Activated T-cell treated with anti-CD3 and anti-CD28 coated beads, Interleukin-2, amount 50 U/mL, for 72 hours (primary cell): Measurements from ENCODE around the gene PI4KA. TPM values are rescaled to one million over a fixed set of nuclear protein-coding genes. Genes with fewer than 3 reads are reported as not detected.

Experiments
- ATAC-seq, 2 donors: fragments of 150-1000 bp; cut with Tn5 transposase; replicated peaks in 1 of 2; 2 replicates each; pipeline ENCODE4 v1.10.0; 2021; ENCODE audit warnings: moderate library complexity in 2 of 2, mild to moderate bottlenecking in 1 of 2
- DNase-seq, 2 donors: peaks; one replicate each; pipeline ENCODE4 v3.0.0; 2021 to 2022; ENCODE audit warnings: mixed read lengths in 1 of 2
- H3K27ac Mint-ChIP-seq: one replicate; pipeline ENCODE4 v1.8.0; 2022; ENCODE audit warnings: mild to moderate bottlenecking, moderate library complexity, mixed read lengths
- H3K27me3 Mint-ChIP-seq: one replicate; pipeline ENCODE4 v1.8.0; 2022; ENCODE audit warnings: low read depth, mixed read lengths
- H3K36me3 Mint-ChIP-seq, 2 donors: one replicate each; pipeline ENCODE4 v1.8.0; 2022; ENCODE audit warnings: mixed read lengths in 2 of 2, mild to moderate bottlenecking in 1 of 2; ENCODE audit not compliant: insufficient read depth in 2 of 2
- H3K4me1 Mint-ChIP-seq: one replicate; pipeline ENCODE4 v1.8.0; 2022; ENCODE audit warnings: low read depth, mixed read lengths
- H3K4me3 Mint-ChIP-seq, 2 donors: one replicate each; pipeline ENCODE4 v1.8.0; 2022; ENCODE audit warnings: mild to moderate bottlenecking in 2 of 2, mixed read lengths in 2 of 2, moderate library complexity in 2 of 2
- H3K9me3 Mint-ChIP-seq, 2 donors: one replicate each; pipeline ENCODE4 v1.8.0; 2022; ENCODE audit warnings: mixed read lengths in 2 of 2
- total RNA-seq, 2 donors: library from RNA; stranded (reverse); gene quantifications; one replicate each; pipeline ENCODE4 v1.2.3, GENCODE V29; 2022

Gene PI4KA
- total RNA-seq, 2 donors from 2014 or later, result 60.4 to 63.1 TPM

DNA sequence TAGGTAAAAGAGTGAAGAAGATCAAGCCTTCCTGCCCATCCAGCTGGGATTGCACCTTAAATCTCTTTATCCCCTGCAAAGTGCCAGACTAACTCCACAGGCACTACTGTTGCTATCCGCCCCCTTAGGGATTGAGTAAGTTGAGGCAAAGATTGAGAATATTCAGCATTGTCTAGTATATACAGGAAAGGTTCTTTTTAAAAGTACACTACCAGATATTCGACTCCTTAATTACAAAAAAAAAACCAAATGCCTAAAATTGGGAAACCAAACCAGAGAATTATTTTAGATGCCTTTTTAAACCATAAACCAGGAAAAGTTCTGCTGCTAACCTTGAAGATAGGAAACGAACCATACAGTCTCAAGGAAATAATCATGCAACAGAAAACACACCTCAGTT lies 73.2 kb downstream of the PI4KA start:
- no peak overlapping the region for H3K27ac Mint-ChIP-seq
- peaks cover 0 to 6% of the 10 kb centered on the region in 2 donors for H3K36me3 Mint-ChIP-seq
- H3K4me3 Mint-ChIP-seq, result no peak overlapping the region
- H3K9me3 Mint-ChIP-seq, result no peaks in the 10 kb centered on the region
- H3K27me3 Mint-ChIP-seq, result no peaks in the 10 kb centered on the region
- no peak for DNase-seq
- peaks cover 17% of the 10 kb centered on the region for H3K4me1 Mint-ChIP-seq
- no peak for ATAC-seq

DNA sequence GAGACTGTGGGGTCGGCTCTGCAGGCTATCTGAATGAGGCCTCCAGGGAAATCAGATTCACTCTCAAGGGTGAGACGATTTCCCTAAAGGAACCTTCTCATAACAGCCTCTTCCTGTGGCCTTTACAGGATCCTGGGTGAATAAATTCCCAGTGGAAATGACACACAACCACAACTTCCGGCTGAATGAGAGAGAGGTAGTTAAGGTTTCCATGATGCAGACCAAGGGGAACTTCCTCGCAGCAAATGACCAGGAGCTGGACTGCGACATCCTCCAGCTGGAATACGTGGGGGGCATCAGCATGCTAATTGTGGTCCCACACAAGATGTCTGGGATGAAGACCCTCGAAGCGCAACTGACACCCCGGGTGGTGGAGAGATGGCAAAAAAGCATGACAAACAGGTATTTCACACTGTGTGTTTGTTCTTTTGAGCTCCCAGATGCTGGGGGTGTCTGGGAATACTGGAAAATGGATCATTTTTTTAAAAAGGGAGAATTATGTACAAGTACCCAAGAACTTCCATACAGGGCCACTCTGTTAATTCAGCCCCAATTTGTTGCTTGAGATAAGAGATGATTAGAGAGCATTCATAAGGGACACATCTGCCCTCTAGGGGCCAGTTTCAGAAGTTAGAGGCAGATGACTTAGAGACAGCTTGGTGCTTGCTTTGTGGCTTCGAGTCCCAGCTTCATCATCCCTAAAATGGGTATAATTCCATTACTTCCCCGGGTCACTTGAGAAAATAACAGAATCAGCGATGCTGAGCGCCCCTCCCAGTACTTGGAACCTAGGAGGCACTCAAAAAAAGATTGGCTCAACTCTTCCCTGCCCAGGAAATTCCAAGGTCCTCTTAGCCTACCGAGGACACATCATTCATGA lies 74.5 kb downstream of the PI4KA start:
- ATAC-seq (no peak), DNase-seq (peak; percentile 43 to 52)
- no peaks in the 10 kb centered on the region for H3K27me3 Mint-ChIP-seq
- H3K4me3 Mint-ChIP-seq, result no peak overlapping the region
- H3K9me3 Mint-ChIP-seq, result no peaks in the 10 kb centered on the region
- peaks cover 19% of the 10 kb centered on the region for H3K4me1 Mint-ChIP-seq
- peaks cover 0 to 6% of the 10 kb centered on the region in 2 donors for H3K36me3 Mint-ChIP-seq
- no peak overlapping the region for H3K27ac Mint-ChIP-seq

DNA sequence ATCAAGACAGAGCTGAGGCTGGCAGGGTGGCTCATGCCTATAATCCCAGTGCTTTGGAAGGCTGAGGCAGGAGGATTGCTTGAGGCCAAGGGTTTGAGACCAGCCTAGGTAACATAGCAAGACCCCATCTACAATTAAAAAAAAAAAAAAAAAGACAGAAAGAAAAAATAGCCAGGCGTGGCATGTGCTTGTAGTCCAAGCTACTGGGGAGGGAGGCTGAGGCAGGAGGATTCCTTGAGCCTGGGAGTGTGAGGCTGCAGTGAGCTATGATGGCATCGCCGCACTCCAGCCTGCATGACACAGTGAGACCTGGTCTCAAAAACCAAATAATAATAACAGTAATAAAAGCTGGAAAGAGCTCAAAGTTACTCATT lies 75.3 kb downstream of the PI4KA start:
- Mint-ChIP-seq H3K27ac (no peak overlapping the region), H3K9me3 (no peaks in the 10 kb centered on the region), H3K4me1 (peaks cover 27% of the 10 kb centered on the region), H3K36me3 (peaks cover under 1 to 4% of the 10 kb centered on the region in 2 donors), H3K4me3 (no peak overlapping the region), H3K27me3 (no peaks in the 10 kb centered on the region)
- DNase-seq (no peak), ATAC-seq (no peak)

DNA sequence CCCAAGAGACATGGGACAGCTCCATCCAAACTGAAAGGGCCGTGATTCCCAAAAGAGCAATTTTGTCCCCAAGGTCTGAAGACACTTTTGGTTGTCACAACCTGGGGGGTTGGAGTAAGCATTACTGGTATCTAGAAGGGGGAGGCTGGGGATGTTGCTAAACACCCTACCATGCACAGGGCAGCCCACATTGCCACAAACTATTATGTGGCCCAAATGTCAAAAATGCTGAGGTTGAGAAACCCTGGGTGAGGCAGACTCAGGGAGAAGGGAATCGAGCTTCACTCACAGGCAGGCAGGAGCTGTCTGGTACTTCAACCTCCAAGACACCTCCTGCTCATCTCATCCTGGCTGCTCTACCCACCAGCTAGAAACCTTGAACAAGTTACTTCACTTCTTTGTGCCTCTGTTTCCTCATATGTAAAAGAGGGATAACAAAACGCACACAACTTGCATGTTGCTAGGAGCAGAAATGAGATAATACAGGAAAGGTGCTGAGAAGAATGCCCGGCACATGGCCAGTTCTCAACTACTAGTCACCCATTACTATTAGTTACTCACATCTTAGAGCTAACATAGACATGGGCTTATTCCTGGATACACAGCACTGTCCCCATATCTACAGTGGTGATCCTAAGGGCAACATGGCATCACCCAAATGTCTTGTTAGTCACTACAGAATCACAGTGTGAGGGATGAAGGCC lies 75.9 kb downstream of the PI4KA start:
- peaks cover 2 to 4% of the 10 kb centered on the region in 2 donors for H3K36me3 Mint-ChIP-seq
- H3K4me3 Mint-ChIP-seq, result no peak overlapping the region
- H3K4me1 Mint-ChIP-seq, result peaks cover 32% of the 10 kb centered on the region
- no peak overlapping the region for H3K27ac Mint-ChIP-seq
- no peaks in the 10 kb centered on the region for H3K9me3 Mint-ChIP-seq
- no peak for DNase-seq
- H3K27me3 Mint-ChIP-seq, result no peaks in the 10 kb centered on the region
- ATAC-seq, result no peak

DNA sequence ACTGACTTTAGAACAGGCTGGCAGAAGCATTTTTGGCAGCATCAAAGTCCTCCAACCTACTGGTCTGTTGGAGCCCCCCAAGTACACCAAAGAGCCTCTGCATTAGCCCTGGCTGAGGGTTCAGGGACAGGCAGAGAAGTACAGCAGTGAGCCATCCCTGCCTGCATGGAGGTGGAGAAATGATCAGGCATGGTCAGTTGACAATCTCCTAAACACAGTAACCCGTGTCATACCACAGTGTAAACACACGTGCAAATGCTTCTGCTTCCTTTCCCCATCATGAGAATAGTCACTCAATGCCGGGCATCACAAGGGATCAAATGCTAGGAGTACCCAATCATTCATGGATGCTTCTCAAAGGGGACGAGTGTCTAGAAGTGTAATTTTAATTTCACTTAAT lies 76.5 kb downstream of the PI4KA start:
- H3K36me3 Mint-ChIP-seq, result peaks cover 2 to 6% of the 10 kb centered on the region in 2 donors
- H3K9me3 Mint-ChIP-seq, result no peaks in the 10 kb centered on the region
- H3K27me3 Mint-ChIP-seq, result no peaks in the 10 kb centered on the region
- H3K4me3 Mint-ChIP-seq, result no peak overlapping the region
- DNase-seq (no peak), ATAC-seq (peak; percentile 2 to 4)
- no peak overlapping the region for H3K27ac Mint-ChIP-seq
- H3K4me1 Mint-ChIP-seq, result peaks cover 37% of the 10 kb centered on the region

DNA sequence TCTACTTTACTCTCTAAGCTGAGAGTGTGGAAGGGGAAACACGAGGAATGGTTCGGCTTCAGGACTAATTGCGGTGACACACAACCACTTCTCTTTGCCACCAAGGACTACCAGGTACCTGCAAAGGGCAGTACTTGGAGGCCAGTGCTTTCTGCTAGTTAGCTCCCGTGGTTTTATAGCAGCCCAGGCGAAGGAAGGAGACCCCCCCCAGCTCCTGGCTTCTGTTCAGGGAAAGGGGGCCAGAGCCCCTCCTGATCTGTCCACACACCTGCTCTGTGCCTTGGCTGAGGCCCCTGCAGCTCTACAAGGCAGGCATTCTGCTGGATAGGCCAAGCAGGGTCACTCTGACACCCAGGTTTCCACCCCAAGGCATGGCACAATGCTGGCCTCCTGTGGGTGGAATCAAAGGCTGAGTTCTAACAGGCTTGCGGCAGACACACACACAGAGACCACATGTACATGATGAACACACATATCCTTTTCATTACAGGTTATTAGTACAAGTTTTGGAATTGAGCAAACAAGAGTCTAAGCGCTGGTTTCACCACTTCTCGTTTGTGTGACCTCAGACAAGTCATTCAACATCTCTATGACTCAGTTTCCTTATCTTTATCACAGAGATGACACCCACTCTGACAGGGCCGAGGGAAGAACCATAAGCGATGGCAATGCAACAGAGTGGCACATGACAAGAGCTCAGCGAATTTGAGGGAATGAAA lies 77.2 kb downstream of the PI4KA start:
- Mint-ChIP-seq H3K36me3 (peaks cover 2 to 6% of the 10 kb centered on the region in 2 donors), H3K27me3 (no peaks in the 10 kb centered on the region), H3K4me1 (peaks cover 37% of the 10 kb centered on the region), H3K27ac (peak overlapping the region; percentile 4), H3K9me3 (no peaks in the 10 kb centered on the region), H3K4me3 (peak overlapping the region; percentile 42 to 61)
- ATAC-seq, result peak; percentile 89 to 90
- peak; percentile 66 to 70 for DNase-seq

DNA sequence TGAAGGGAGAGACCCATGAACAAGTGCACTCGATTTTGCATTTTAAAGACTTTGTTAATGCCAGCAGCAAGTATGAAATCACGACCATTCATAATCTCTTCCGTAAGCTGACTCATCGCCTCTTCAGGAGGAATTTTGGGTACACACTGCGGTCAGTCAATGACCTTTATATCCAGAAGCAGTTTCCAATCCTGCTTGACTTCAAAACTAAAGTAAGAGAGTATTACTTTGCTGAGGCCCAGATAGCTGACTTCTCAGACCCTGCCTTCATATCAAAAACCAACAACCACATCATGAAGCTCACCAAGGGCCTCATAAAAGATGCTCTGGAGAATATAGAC lies 78.8 kb downstream of the PI4KA start:
- Mint-ChIP-seq H3K27ac (no peak overlapping the region), H3K4me3 (no peak overlapping the region), H3K36me3 (peaks cover 2 to 7% of the 10 kb centered on the region in 2 donors), H3K27me3 (no peaks in the 10 kb centered on the region), H3K9me3 (no peaks in the 10 kb centered on the region), H3K4me1 (peaks cover 37% of the 10 kb centered on the region)
- no peak for DNase-seq
- no peak for ATAC-seq

DNA sequence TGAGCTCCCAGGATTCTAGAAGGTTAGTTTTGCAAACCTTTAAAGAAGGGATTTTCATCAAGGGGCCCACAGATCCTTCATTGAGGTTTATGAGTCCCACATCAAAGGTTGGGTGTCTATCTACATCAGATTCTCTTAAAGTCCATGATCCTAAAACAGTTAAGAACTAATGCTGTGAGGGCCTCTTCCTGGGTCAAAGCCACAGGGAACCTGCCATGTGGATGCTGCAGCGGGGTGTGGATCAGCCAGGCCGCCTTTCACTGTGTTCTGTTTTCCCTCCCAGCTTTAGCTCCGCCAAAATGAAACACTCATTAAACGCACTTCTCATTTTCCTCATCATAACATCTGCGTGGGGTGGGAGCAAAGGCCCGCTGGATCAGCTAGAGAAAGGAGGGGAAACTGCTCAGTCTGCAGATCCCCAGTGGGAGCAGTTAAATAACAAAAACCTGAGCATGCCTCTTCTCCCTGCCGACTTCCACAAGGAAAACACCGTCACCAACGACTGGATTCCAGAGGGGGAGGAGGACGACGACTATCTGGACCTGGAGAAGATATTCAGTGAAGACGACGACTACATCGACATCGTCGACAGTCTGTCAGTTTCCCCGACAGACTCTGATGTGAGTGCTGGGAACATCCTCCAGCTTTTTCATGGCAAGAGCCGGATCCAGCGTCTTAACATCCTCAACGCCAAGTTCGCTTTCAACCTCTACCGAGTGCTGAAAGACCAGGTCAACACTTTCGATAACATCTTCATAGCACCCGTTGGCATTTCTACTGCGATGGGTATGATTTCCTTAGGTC lies 79.4 kb downstream of the PI4KA start:
- no peak overlapping the region for H3K4me3 Mint-ChIP-seq

DNA sequence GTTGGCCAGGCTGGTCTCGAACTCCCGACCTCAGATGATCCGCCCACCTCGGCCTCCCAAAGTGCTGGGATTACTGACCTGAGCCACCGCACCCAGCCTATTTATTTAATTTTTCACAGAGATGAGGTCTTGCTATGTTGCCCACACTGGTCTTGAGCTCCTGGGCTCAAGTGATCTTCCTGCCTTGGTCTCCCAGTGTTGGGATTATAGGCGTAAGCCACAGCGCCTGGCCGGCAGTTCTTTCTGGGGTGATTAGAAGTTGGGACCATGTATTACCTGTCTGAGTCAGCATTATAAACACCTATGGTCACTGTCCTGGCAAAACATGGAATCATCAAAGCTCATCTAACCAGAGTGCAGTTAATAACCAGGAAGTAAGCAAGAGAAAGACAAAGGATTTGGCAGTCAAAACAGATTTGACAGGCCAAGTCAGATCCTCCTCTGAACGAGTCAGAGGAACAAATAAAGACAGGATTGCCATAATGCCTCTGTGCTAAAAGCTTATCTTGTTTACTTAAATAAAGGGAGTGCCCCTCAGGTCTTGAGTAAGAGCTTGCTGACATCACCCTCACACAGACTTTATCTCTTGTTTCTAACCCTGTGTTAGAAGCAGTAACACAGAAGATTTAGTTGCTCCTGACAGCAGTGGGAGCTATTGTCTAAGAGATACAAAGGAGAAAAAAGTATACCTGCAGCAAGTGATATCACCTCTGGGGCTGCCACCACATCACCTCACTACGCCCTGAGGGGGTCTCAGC lies 81.0 kb downstream of the PI4KA start:
- DNase-seq (peak in 1 of 2 donors; percentile 8), ATAC-seq (peak; percentile 49 to 53)
- Mint-ChIP-seq H3K9me3 (no peaks in the 10 kb centered on the region), H3K27me3 (no peaks in the 10 kb centered on the region), H3K36me3 (peaks cover 2 to 4% of the 10 kb centered on the region in 2 donors), H3K4me3 (no peak overlapping the region), H3K27ac (peak overlapping the region; percentile 61), H3K4me1 (peaks cover 36% of the 10 kb centered on the region)

More for the DNA sequence above, 79.4 kb downstream of the PI4KA start:
- no peaks in the 10 kb centered on the region for H3K9me3 Mint-ChIP-seq
- no peaks in the 10 kb centered on the region for H3K27me3 Mint-ChIP-seq
- no peak for ATAC-seq
- H3K36me3 Mint-ChIP-seq, result peaks cover 2 to 7% of the 10 kb centered on the region in 2 donors
- peaks cover 37% of the 10 kb centered on the region for H3K4me1 Mint-ChIP-seq
- DNase-seq, result no peak
- H3K27ac Mint-ChIP-seq, result no peak overlapping the region

DNA sequence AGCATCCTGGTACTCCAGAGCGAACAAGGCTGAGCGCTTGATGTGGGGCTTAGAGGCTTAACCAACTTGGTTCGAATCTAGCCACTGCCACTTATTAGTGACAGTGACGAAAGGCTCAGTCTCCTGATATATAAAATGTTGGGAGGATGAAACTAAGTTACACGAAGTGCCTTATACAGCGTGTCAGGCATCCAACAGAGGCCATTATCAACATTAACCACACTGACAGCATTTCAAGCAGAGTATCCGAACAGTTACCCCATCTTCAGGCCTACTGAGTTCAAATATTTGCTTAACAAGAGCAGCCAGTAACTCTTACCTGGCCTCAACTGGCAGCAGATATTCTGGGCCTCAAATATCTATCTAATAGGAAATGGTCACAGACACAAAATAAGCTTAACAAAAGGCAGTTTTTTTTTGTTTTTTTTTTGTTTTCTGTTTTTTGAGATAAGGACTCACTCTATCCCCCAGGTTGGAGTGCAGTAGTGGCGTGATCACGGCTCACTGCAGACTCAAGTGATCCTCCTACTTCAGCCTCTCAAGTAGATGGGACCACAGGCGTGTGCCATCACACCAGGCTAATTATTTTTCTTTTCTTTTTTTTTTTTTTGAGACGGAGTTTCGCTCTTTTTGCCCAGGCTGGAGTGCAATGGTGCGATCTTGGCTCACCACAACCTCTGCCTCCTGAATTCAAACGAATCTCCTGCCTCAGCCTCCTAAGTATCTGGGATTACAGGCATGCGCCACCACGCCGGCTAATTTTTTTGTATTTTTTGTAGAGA lies 81.8 kb downstream of the PI4KA start:
- Mint-ChIP-seq H3K27me3 (no peaks in the 10 kb centered on the region), H3K27ac (no peak overlapping the region), H3K4me3 (no peak overlapping the region), H3K9me3 (no peaks in the 10 kb centered on the region), H3K36me3 (peaks cover 2 to 4% of the 10 kb centered on the region in 2 donors), H3K4me1 (peaks cover 28% of the 10 kb centered on the region)
- no peak for ATAC-seq
- no peak for DNase-seq

DNA sequence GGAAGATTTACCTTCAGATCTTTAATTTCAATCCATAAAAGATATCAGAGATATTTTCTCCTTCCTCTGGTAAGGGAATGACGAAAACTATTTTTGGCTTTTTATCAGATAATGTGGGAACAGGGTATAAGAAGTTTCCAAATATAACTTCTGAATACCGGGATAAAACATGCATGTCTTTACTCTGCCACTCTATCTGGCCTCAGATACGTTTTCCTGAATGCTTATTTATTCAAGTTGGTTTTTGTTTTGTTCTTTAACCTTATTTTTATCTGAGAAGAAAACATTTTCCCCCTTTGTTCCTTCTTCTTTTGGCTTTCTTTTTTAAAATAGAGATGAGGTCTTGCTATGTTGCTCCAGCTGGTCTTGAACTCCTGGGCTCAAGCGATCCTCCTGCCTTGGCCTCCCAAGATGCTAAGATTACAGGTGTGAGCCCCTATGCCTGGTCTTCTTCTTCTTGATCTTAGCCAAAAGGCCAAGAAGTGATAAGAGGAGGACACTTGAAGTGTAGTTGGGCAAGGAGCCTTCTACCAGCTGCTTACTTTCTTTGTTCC lies 83.2 kb downstream of the PI4KA start:
- no peak for DNase-seq
- Mint-ChIP-seq H3K9me3 (no peaks in the 10 kb centered on the region), H3K36me3 (peaks cover 2 to 4% of the 10 kb centered on the region in 2 donors)

More for the DNA sequence above, 83.2 kb downstream of the PI4KA start:
- Mint-ChIP-seq H3K27me3 (no peaks in the 10 kb centered on the region), H3K27ac (no peak overlapping the region), H3K4me1 (peaks cover 20% of the 10 kb centered on the region), H3K4me3 (no peak overlapping the region)
- no peak for ATAC-seq
